K562 (cell line): ENCODE measurements around the gene ZBTB2. TPM values are rescaled to one million over a fixed set of nuclear protein-coding genes. Genes with fewer than 3 reads are reported as not detected.
A peak's percentile ranks its signal among the peaks of the same experiment; 100 is the strongest.

ENCODE experiments used
- ARNT ChIP-seq, 2 experiments: fragments of 450-650 bp; IDR thresholded peaks; 2 replicates each; pipeline ENCODE4 v1.6.1; 2016; ENCODE audit warnings: mild to moderate bottlenecking in 1 of 2
- BACH1 ChIP-seq: fragments of 200-800 bp; sonication (Bioruptor generic); IDR thresholded peaks from 2 replicates; pipeline ENCODE4 v1.6.1; 2016; ENCODE audit warnings: missing genetic modification characterization, missing compliant biosample characterization
- CBFB ChIP-seq: sonication (generic); formaldehyde crosslinking; IDR thresholded peaks from 2 replicates; pipeline ENCODE4 v1.4.0; 2020; ENCODE audit warnings: mild to moderate bottlenecking, missing genetic modification reagents
- CBX2 ChIP-seq: fragments of 200-600 bp; sonication (generic); IDR thresholded peaks from one replicate; pipeline ENCODE4 v1.6.1; 2012; ENCODE audit warnings: mild to moderate bottlenecking, low read length, inconsistent platforms; ENCODE audit not compliant: insufficient read depth, poor library complexity, severe bottlenecking
- EGR1 ChIP-seq: fragments of 450-650 bp; conservative IDR thresholded peaks from 2 replicates; pipeline ENCODE4 v1.6.1; 2017; ENCODE audit warnings: mild to moderate bottlenecking
- FOS ChIP-seq: IDR thresholded peaks from 3 replicates; pipeline ENCODE4 v1.6.1; 2011; ENCODE audit not compliant: insufficient read length; ENCODE audit errors: extremely low read depth
- FOXJ3 ChIP-seq: sonication (generic); formaldehyde crosslinking; IDR thresholded peaks from 2 replicates; pipeline ENCODE4 v1.4.0; 2020; ENCODE audit warnings: mild to moderate bottlenecking, missing genetic modification reagents
- GTF2E2 ChIP-seq: fragments of 200-800 bp; sonication (Bioruptor generic); IDR thresholded peaks from 2 replicates; pipeline ENCODE4 v1.6.1; 2016; ENCODE audit warnings: missing genetic modification characterization, missing compliant biosample characterization
- LCOR ChIP-seq: sonication (generic); formaldehyde crosslinking; IDR thresholded peaks from 2 replicates; pipeline ENCODE4 v1.8.0; 2022; ENCODE audit warnings: mild to moderate bottlenecking, missing genetic modification reagents
- NR2C2 ChIP-seq, 2 experiments: fragments of 200-800 bp in 1 of 2; sonication (Bioruptor generic) in 1 of 2; sonication (generic) in 1 of 2; formaldehyde crosslinking in 1 of 2; IDR thresholded peaks; 2 replicates each; pipeline versions ENCODE4 v1.6.1 to v1.8.0; 2016 to 2022; ENCODE audit warnings: mild to moderate bottlenecking in 1 of 2, missing compliant biosample characterization in 1 of 2, missing genetic modification characterization in 1 of 2, missing genetic modification reagents in 1 of 2
- SAFB ChIP-seq: fragments of 200-400 bp; formaldehyde crosslinking; IDR thresholded peaks from 2 replicates; pipeline ENCODE4 v1.6.1; 2017; ENCODE audit warnings: low read depth, low read length, borderline replicate concordance
- SPI1 ChIP-seq: IDR thresholded peaks from 2 replicates; pipeline ENCODE4 v1.6.1; 2011; ENCODE audit warnings: low read depth, low read length, control low read depth, borderline replicate concordance
- STAT5A ChIP-seq: IDR thresholded peaks from 2 replicates; pipeline ENCODE4 v1.6.1; 2012; ENCODE audit warnings: low read length, inconsistent platforms, borderline replicate concordance
- TGIF2 ChIP-seq: sonication (generic); formaldehyde crosslinking; IDR thresholded peaks from 2 replicates; pipeline ENCODE4 v1.8.1; 2022; ENCODE audit warnings: mild to moderate bottlenecking, missing genetic modification reagents, moderate library complexity
- ZBTB33 ChIP-seq: sonication (generic); formaldehyde crosslinking; IDR thresholded peaks from 2 replicates; pipeline ENCODE4 v1.8.1; 2023; ENCODE audit warnings: mild to moderate bottlenecking, missing genetic modification reagents
- ZNF324 ChIP-seq: fragments of 250-450 bp; sonication (Bioruptor Pico); IDR thresholded peaks from 2 replicates; pipeline ENCODE4 v1.4.0; 2020; ENCODE audit warnings: mild to moderate bottlenecking
- ZNF57 ChIP-seq: fragments of 450-650 bp; formaldehyde crosslinking; IDR thresholded peaks from 2 replicates; pipeline ENCODE4 v1.4.0; 2020; ENCODE audit warnings: mild to moderate bottlenecking, moderate library complexity
- ZNF589 ChIP-seq: fragments of 200-800 bp; sonication (Bioruptor generic); IDR thresholded peaks from 2 replicates; pipeline ENCODE4 v1.6.1; 2016; ENCODE audit warnings: low read depth, missing genetic modification characterization, missing compliant biosample characterization
- ZNF830 ChIP-seq: fragments of 250-450 bp; sonication (Bioruptor Pico); IDR thresholded peaks from 2 replicates; pipeline ENCODE4 v1.5.0; 2021; ENCODE audit warnings: mild to moderate bottlenecking
- polyA plus RNA-seq, 8 experiments: library from polyadenylated mRNA; depleted of rRNA in 4 of 8; stranded (reverse) in 5 of 8; unstranded in 3 of 8; fragments of >200 nt; fragmentation: Nextera tagmentation in 2 of 8; fragmentation: Illumina TruSeq in 1 of 8; extraction: Ambion mirVana in 2 of 8; extraction: Trizol in 1 of 8; gene quantifications; 2 replicates each; pipeline versions ENCODE4 v1.2.1 to v1.2.3, GENCODE V29; 2011 to 2014; ENCODE audit warnings: inconsistent platforms in 1 of 8, missing spikeins in 1 of 8
- total RNA-seq, 7 experiments: library from RNA; depleted of rRNA in 6 of 7; stranded (reverse); fragments of >200 nt in 6 of 7; fragmentation: Illumina TruSeq in 2 of 7; extraction: Trizol in 2 of 7; gene quantifications; 2 replicates each; pipeline versions ENCODE4 v1.2.1 to v1.2.3, GENCODE V29; 2011 to 2021; ENCODE audit warnings: low replicate concordance in 1 of 7
- TF ChIP-seq, protein P1 (sequence below): sonication (generic); formaldehyde crosslinking; IDR thresholded peaks from 2 replicates; pipeline ENCODE4 v1.8.0; 2023; ENCODE audit warnings: missing genetic modification reagents, mild to moderate bottlenecking, borderline replicate concordance
- TF ChIP-seq, protein P2 (sequence below): fragments of 250-450 bp; sonication (Bioruptor Pico); IDR thresholded peaks from 2 replicates; pipeline ENCODE4 v1.9.0; 2021; ENCODE audit warnings: mild to moderate bottlenecking

ZBTB2 gene
- total and polyA plus RNA-seq, 9 of the 15 experiments (the other 6 are each of a cell fraction or from before 2014, with no cell fraction given): 5.1 to 26.2 (median 16.4) TPM

GRCh38 chr6:151390276-151390850 lies 996 bp downstream of the ZBTB2 start (continued):
- TF ChIP-seq CBX2 (no peak), CBFB (no peak), ZNF57 (no peak), STAT5A (no peak), ZNF830 (CRISPR knock-in tag) (no peak), ZNF324 (CRISPR knock-in tag) (no peak), BACH1 (tag) (no peak), GTF2E2 (peak; percentile 66), FOS (no peak), EGR1 (peak; percentile 99), ZBTB33 (no peak), ZNF589 (peak; percentile 84), ARNT (IDR thresholded peaks at IDR 0.05) (no peak), LCOR (peak; percentile 44; the same call in 1 of the 2 replicates), SAFB (0 out of 2 replicates have a peak, but pooled peaks have one; percentile 29), FOXJ3 (CRISPR knock-in tag) (no peak), SPI1 (peak; percentile 82; the same call in 1 of the 2 replicates), TGIF2 (CRISPR knock-in tag) (0 out of 2 replicates have a peak, but pooled peaks have one; percentile 9), NR2C2 (CRISPR knock-in tag; IDR thresholded peaks at IDR 0.05) (no peak), NR2C2 (tag; IDR thresholded peaks at IDR 0.05) (peak; percentile 34; the same call in 1 of the 2 replicates)
- TF ChIP-seq, protein P1, sequence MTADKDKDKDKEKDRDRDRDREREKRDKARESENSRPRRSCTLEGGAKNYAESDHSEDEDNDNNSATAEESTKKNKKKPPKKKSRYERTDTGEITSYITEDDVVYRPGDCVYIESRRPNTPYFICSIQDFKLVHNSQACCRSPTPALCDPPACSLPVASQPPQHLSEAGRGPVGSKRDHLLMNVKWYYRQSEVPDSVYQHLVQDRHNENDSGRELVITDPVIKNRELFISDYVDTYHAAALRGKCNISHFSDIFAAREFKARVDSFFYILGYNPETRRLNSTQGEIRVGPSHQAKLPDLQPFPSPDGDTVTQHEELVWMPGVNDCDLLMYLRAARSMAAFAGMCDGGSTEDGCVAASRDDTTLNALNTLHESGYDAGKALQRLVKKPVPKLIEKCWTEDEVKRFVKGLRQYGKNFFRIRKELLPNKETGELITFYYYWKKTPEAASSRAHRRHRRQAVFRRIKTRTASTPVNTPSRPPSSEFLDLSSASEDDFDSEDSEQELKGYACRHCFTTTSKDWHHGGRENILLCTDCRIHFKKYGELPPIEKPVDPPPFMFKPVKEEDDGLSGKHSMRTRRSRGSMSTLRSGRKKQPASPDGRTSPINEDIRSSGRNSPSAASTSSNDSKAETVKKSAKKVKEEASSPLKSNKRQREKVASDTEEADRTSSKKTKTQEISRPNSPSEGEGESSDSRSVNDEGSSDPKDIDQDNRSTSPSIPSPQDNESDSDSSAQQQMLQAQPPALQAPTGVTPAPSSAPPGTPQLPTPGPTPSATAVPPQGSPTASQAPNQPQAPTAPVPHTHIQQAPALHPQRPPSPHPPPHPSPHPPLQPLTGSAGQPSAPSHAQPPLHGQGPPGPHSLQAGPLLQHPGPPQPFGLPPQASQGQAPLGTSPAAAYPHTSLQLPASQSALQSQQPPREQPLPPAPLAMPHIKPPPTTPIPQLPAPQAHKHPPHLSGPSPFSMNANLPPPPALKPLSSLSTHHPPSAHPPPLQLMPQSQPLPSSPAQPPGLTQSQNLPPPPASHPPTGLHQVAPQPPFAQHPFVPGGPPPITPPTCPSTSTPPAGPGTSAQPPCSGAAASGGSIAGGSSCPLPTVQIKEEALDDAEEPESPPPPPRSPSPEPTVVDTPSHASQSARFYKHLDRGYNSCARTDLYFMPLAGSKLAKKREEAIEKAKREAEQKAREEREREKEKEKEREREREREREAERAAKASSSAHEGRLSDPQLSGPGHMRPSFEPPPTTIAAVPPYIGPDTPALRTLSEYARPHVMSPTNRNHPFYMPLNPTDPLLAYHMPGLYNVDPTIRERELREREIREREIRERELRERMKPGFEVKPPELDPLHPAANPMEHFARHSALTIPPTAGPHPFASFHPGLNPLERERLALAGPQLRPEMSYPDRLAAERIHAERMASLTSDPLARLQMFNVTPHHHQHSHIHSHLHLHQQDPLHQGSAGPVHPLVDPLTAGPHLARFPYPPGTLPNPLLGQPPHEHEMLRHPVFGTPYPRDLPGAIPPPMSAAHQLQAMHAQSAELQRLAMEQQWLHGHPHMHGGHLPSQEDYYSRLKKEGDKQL (CRISPR knock-in tag): no peak
- TF ChIP-seq, protein P2, sequence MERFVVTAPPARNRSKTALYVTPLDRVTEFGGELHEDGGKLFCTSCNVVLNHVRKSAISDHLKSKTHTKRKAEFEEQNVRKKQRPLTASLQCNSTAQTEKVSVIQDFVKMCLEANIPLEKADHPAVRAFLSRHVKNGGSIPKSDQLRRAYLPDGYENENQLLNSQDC (CRISPR knock-in tag): no peak
